DND-41 (cell line): ENCODE results near the gene CARM1.

Experiments
- EZH2 ChIP-seq: IDR thresholded peaks from 3 replicates; pipeline ENCODE4 v1.6.1; 2012; ENCODE audit warnings: borderline replicate concordance, low read depth, mild to moderate bottlenecking, moderate library complexity, low read length, inconsistent platforms; ENCODE audit not compliant: severe bottlenecking
- TF ChIP-seq, protein P1 (sequence below): IDR thresholded peaks from 2 replicates; pipeline ENCODE4 v1.5.1; 2012; ENCODE audit warnings: borderline replicate concordance, low read length, moderate library complexity, mild to moderate bottlenecking; ENCODE audit not compliant: poor library complexity, severe bottlenecking; ENCODE audit errors: extremely low read depth

DNA sequence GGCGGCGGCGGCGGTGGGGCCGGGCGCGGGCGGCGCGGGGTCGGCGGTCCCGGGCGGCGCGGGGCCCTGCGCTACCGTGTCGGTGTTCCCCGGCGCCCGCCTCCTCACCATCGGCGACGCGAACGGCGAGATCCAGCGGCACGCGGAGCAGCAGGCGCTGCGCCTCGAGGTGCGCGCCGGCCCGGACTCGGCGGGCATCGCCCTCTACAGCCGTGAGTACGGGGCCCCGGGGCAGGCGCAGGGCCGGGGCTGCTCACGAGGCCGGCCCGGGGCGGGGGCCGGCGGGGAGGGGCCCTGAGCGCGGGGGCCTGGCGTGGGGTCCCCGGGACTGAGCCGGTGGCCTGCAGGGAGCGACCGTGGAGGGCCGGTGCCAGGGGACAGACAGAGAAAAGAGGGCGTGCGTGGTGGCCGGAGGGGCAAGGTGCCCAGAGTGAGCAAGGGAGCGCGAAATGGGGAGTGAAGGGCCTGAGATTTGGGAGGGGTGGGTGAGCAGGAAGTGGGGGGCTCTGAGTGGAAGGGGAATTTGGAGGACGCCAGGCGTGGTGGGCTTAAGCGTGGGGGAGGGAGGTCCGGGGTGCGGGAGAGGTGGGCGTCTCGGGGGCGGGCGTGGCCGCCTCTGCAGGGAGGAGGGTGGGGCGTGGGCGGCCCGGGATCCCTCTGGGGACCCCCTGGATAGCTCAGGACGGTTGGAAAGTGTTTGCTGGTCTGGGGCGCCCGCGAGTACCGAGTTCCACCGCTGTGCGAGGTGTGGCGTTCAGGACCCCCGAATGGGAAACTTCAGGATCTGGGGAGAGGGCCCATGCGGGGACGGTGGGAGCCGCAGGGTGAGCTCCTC is 575 bp downstream of the CARM1 start:
- no peak for TF ChIP-seq EZH2
- TF ChIP-seq, protein P1, sequence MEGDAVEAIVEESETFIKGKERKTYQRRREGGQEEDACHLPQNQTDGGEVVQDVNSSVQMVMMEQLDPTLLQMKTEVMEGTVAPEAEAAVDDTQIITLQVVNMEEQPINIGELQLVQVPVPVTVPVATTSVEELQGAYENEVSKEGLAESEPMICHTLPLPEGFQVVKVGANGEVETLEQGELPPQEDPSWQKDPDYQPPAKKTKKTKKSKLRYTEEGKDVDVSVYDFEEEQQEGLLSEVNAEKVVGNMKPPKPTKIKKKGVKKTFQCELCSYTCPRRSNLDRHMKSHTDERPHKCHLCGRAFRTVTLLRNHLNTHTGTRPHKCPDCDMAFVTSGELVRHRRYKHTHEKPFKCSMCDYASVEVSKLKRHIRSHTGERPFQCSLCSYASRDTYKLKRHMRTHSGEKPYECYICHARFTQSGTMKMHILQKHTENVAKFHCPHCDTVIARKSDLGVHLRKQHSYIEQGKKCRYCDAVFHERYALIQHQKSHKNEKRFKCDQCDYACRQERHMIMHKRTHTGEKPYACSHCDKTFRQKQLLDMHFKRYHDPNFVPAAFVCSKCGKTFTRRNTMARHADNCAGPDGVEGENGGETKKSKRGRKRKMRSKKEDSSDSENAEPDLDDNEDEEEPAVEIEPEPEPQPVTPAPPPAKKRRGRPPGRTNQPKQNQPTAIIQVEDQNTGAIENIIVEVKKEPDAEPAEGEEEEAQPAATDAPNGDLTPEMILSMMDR: peak; percentile 27
